Left kidney (tissue), 2 donors: ENCODE data around the gene KIF26A. TPM values are rescaled to one million over a fixed set of nuclear protein-coding genes. Genes with fewer than 3 reads are reported as not detected.

Source experiments
- DNase-seq: peaks from one replicate; pipeline ENCODE4 v3.0.0-alpha.2; 2013
- polyA plus RNA-seq: library from polyadenylated mRNA; unstranded; fragments of 120-200 nt; gene quantifications from one replicate; pipeline ENCODE4 v1.2.1, GENCODE V29; 2013; ENCODE audit not compliant: insufficient read length

KIF26A gene
- polyA plus RNA-seq, 1 donor, result 6.4 TPM

DNA sequence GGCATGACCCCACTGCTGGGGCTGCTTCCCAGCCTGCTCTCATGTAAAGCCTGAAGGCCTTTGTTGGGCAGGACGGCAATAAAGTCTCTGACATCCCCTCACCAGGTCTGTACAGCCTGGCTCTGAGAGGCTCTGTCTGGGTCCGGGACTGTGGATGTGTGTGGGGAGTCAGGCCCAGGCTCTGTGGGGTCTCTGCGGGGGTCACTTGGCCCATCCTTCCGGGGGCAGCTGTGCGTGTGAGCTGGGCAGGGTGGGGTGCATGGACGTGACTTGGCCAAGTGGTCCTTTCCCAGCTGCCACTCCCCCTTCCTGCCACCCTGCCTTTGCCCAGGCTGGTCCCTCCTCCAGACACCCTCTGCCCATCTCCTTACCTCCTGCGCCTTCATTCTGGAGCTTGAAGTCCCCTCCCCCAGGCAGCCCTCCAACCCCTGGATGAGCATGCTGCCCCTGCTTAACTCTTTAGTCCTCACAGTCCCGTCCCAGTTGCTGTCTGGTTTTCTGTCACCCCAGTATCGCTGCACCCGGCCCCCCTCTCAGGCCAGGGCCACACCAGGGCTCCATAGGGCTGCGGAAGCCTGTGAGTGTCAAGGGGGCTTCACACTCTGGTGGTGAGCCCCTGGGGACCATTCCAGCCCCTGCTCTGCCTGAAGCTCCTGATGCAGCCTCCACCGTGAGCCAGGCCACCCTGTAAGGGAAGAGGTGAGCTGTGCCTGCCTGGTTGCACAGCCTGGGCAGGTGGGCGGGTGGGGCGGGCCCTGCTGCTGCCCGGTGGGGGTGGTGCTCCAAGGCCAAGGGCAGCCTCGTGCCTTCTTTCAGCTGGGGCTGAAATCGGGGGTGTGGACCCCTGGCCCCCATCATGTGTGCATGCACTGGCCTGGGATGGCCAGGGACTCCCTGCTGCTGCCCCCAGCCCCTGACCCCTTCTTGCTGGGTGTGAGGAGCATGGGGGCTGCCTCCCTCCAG is 25.5 kb upstream of the KIF26A start:
- DNase-seq, result no peak

- DNase-seq, result no peak
Observed at GRCh38 chr14:104113631-104114420, 24.6 kb upstream of the KIF26A start.

GRCh38 chr14:104114421-104115130 is 23.8 kb upstream of the KIF26A start:
- DNase-seq, result no peak

GRCh38 chr14:104115131-104115600 is 23.2 kb upstream of the KIF26A start:
- no peak for DNase-seq

DNA sequence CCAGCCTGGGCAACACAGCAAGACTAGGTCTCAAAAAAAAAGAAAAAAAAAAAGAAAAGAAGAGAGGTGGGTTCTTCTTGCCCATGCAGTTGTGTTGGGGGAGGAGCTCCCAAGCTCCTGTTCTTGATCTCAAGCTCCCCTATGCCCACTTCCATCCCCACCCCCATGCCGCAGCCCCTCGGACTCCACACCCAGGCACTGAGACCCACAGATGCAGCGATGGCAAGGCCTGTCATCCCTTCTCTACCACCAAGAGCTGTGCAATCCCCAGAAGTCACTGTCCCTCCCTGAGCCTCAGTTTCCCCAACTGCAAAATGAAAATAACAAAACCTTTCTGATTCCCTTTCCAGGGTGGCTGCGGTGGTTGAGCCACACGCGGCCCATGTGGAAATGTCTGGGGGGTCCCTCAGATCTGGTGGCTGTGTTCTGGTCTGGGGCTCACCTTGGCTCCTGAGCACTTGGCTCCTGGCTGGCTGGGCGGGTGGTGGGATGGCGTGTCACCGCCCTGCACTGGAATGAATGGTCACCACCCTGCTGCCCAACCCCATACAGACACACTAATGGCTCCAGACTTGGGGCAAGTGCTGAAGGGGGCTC is 22.6 kb upstream of the KIF26A start:
- no peak for DNase-seq

GRCh38 chr14:104116288-104116755 is 22.1 kb upstream of the KIF26A start:
- no peak for DNase-seq

DNA sequence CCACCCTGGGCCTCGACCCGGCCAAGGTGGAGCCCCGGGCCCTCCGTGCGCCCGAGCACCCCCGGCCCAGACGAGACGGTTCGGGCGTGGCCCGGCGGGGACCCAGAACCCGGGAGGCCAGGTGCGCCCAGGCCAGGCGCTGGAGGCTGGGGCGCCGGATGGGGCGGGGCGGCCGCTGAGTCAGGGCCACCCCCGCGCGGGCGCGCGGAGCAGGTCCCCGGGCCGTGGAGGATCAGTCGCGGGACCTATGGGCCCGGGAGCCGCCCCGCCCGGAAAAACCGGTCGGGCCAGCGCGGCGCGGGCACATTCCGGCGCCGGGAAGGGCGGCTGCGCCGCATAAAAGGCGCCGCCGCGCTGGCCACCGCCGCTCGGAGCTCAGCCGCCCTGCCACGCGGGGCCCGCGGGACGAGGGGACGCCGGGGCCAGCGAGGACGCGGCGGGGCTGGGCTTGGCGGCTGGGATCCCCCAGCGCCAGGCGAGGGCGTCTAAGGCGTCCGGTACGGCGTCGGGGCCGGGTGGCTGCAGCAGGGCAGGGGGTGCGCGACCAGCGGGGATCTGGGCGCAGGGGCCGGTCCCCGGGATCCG is 21.5 kb upstream of the KIF26A start:
- no peak for DNase-seq

GRCh38 chr14:104117341-104118005 is 20.9 kb upstream of the KIF26A start:
- DNase-seq, result no peak

GRCh38 chr14:104118006-104118844 is 20.2 kb upstream of the KIF26A start:
- DNase-seq, result no peak

DNA sequence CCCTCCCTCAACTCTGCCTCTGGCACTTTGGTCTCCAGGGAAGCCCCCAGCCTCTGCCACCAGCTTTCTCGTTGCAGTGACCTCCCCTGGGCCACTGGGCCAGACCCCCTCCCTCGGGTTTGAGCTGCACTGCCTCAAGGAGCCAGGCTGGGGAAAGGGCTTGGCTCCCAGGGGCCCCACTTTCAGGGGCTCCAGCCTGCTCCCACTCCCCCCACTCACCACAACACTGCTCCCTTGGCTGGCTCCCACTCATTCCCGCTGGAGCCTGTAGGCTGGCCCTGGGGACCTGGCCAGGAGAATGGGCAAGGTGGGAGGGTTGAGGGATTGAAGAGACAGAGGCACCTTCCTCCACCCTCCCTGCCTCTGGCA is 19.3 kb upstream of the KIF26A start:
- DNase-seq, result no peak

GRCh38 chr14:104119488-104120251 is 18.7 kb upstream of the KIF26A start:
- DNase-seq, result no peak

- DNase-seq, result no peak
Observed at GRCh38 chr14:104120281-104120741, 18.1 kb upstream of the KIF26A start.

- DNase-seq, result no peak
Observed at GRCh38 chr14:104121142-104121541, 17.2 kb upstream of the KIF26A start.

GRCh38 chr14:104123879-104124278 is 14.5 kb upstream of the KIF26A start:
- DNase-seq, result no peak

- DNase-seq, result no peak
Observed at GRCh38 chr14:104125011-104125410, 13.4 kb upstream of the KIF26A start.

- no peak for DNase-seq
Observed at GRCh38 chr14:104126753-104127152, 11.6 kb upstream of the KIF26A start.

DNA sequence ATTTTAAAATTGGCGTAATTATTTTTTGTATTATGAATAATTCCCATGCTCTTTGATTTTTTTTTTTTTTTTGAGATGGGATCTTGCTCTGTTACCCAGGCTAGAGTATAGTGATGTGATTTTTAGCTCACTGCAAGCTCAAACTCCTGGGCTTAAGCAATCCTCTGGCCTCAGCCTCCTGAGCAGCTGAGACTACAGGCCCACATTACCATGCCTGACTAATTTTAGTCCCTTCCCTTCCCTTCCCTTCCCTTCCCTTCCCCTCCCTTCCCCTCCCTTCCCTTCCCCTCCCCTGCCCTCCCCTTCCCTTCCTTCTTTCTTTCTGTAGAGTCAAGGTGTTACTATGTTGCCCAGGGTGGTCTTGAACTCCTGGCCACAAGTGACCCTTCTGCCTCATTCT is 9.4 kb upstream of the KIF26A start:
- no peak for DNase-seq

- DNase-seq, result no peak
Observed at GRCh38 chr14:104129556-104129955, 8.8 kb upstream of the KIF26A start.
